ENCODE measurements around the gene TNFRSF8.

- no peak for TF ChIP-seq CTCF (IDR thresholded peaks at IDR 0.05; ENCODE audit: poor library complexity)
- TF ChIP-seq EZH2 (IDR thresholded peaks at IDR 0.05; ENCODE audit: borderline replicate concordance) = no peak
Observed at GRCh38 chr1:12083766-12084165, 20.7 kb downstream of the TNFRSF8 start.

Measured in hepatocyte (in vitro differentiated cells).